OCI-LY7 (cell line): Measurements from ENCODE around the gene LDLRAP1.

Experiments
- EZH2phosphoT487 ChIP-seq: fragments of 200-600 bp; sonication (generic); IDR thresholded peaks from 2 replicates; pipeline ENCODE4 v1.6.1; 2018; ENCODE audit warnings: low read depth, borderline replicate concordance, mild to moderate bottlenecking, mixed run types, antibody characterized with exemption, low read length, moderate library complexity, mixed read lengths
- TF ChIP-seq, protein P1 (sequence below): fragments of 200-600 bp; sonication (generic); conservative IDR thresholded peaks from 2 replicates; pipeline ENCODE4 v1.5.1; 2014; ENCODE audit warnings: mild to moderate bottlenecking, antibody characterized with exemption, low read length, moderate library complexity, mixed read lengths

DNA sequence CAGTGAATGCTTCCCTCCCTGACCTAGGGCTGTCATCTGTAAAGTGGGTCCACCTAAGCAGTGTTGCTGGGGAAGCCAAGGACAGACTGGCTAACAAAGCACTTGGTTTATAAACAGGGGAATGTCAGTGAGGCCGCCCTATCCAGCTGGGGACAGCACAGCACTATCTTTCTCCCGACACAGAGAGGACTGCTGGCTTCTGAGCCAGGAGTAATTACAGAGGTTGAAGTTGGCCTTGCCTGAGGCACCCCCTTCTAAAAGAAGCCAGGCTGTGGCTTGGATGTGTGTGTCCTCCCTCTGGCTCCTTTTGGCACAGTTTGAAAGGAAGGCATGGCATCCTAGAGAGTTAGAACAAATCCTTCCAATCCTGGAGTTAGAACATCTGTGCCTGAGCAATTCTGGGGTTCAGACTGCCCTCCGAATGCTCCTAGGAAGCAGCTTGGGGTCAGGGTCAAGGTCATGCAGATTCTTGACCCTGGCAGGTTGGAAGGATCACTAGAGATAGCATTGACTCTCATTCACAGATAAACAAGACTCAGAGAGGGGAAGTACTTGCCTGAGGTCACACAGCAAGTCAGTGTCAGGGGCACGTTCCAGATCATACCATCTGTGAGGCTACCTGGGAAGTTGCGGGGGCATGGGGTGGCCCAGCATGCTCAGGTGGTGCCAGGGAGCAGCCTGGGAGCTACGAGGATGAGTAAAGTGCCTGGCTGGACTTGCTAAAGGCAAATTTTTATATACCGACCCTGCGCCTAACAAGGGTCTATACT lies 1.3 kb upstream of the LDLRAP1 start:
- TF ChIP-seq, protein P1, sequence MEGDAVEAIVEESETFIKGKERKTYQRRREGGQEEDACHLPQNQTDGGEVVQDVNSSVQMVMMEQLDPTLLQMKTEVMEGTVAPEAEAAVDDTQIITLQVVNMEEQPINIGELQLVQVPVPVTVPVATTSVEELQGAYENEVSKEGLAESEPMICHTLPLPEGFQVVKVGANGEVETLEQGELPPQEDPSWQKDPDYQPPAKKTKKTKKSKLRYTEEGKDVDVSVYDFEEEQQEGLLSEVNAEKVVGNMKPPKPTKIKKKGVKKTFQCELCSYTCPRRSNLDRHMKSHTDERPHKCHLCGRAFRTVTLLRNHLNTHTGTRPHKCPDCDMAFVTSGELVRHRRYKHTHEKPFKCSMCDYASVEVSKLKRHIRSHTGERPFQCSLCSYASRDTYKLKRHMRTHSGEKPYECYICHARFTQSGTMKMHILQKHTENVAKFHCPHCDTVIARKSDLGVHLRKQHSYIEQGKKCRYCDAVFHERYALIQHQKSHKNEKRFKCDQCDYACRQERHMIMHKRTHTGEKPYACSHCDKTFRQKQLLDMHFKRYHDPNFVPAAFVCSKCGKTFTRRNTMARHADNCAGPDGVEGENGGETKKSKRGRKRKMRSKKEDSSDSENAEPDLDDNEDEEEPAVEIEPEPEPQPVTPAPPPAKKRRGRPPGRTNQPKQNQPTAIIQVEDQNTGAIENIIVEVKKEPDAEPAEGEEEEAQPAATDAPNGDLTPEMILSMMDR, result no peak
- no peak for TF ChIP-seq EZH2phosphoT487
